KMS-11 (cell line): Measurements from ENCODE around the gene MPO.
A peak's percentile ranks its signal among the peaks of the same experiment; 100 is the strongest.

Experiments used
- H2AFZ ChIP-seq: fragments of 200-600 bp; sonication (generic); 2 replicates; pipeline ENCODE4 v1.6.1; 2016; ENCODE audit warnings: antibody characterized with exemption, mixed run types, low read depth
- H3K27ac ChIP-seq: fragments of 200-600 bp; sonication (generic); 2 replicates; pipeline ENCODE4 v1.6.1; 2016; ENCODE audit warnings: mild to moderate bottlenecking, mixed run types
- H3K27me3 ChIP-seq: fragments of 200-600 bp; sonication (generic); 2 replicates; pipeline ENCODE4 v1.6.1; 2017; ENCODE audit warnings: mild to moderate bottlenecking, low read depth, mixed run types, moderate library complexity; ENCODE audit not compliant: insufficient read depth
- H3K36me3 ChIP-seq: fragments of 200-600 bp; sonication (generic); 2 replicates; pipeline ENCODE4 v1.6.1; 2017; ENCODE audit warnings: mild to moderate bottlenecking, mixed run types; ENCODE audit not compliant: insufficient read depth
- H3K4me1 ChIP-seq: fragments of 200-600 bp; sonication (generic); 2 replicates; pipeline ENCODE4 v1.6.1; 2016; ENCODE audit warnings: mild to moderate bottlenecking, low read depth, mixed run types; ENCODE audit not compliant: poor library complexity, severe bottlenecking
- H3K4me2 ChIP-seq: fragments of 200-600 bp; sonication (generic); 2 replicates; pipeline ENCODE4 v1.7.0; 2016; ENCODE audit warnings: mild to moderate bottlenecking, mixed run types
- H3K4me3 ChIP-seq: fragments of 200-600 bp; sonication (generic); IDR thresholded peaks from 2 replicates; pipeline ENCODE4 v1.6.1; 2017; ENCODE audit warnings: low read depth, low read length, mixed read lengths; ENCODE audit not compliant: insufficient read depth
- H3K79me2 ChIP-seq: fragments of 200-600 bp; sonication (generic); 2 replicates; pipeline ENCODE4 v1.6.1; 2016; ENCODE audit warnings: low read depth, mixed run types; ENCODE audit not compliant: insufficient read depth
- H3K9ac ChIP-seq: fragments of 200-600 bp; sonication (generic); 2 replicates; pipeline ENCODE4 v1.6.1; 2016; ENCODE audit warnings: mild to moderate bottlenecking, mixed run types
- H4K20me1 ChIP-seq: fragments of 200-600 bp; sonication (generic); 2 replicates; pipeline ENCODE4 v1.6.1; 2016; ENCODE audit warnings: mild to moderate bottlenecking, mixed run types; ENCODE audit not compliant: insufficient read depth
- TF ChIP-seq, protein P1 (sequence below): fragments of 200-600 bp; sonication (generic); conservative IDR thresholded peaks from 2 replicates; pipeline ENCODE4 v1.6.1; 2017; ENCODE audit warnings: low read depth, mild to moderate bottlenecking, antibody characterized with exemption, low read length, moderate library complexity, mixed read lengths

The MPO gene

DNA sequence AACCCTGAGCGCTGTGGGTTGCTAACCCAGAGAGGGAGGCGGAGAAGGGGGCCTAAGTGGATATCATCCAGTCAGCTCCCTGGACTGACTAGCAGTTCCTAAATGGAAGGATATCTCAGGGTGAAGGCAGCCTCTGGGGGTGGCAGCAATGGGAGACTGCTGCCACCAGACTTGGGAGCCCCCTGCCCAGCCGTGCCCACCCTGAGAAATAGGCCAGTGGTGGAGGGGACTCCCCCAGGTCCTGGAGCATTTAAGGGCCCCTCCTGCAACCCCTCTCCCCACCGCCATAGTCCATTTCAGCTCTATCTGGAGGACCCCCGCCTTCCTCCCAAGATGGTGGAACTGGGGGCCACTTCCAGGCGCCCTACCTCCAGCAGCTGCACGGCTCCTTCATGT is 39.4 kb upstream of the MPO start:
- no peaks in the 10 kb centered on the region for H4K20me1 ChIP-seq
- no peaks in the 10 kb centered on the region for H3K79me2 ChIP-seq
- H2AFZ ChIP-seq: no peak overlapping the region
- TF ChIP-seq, protein P1, sequence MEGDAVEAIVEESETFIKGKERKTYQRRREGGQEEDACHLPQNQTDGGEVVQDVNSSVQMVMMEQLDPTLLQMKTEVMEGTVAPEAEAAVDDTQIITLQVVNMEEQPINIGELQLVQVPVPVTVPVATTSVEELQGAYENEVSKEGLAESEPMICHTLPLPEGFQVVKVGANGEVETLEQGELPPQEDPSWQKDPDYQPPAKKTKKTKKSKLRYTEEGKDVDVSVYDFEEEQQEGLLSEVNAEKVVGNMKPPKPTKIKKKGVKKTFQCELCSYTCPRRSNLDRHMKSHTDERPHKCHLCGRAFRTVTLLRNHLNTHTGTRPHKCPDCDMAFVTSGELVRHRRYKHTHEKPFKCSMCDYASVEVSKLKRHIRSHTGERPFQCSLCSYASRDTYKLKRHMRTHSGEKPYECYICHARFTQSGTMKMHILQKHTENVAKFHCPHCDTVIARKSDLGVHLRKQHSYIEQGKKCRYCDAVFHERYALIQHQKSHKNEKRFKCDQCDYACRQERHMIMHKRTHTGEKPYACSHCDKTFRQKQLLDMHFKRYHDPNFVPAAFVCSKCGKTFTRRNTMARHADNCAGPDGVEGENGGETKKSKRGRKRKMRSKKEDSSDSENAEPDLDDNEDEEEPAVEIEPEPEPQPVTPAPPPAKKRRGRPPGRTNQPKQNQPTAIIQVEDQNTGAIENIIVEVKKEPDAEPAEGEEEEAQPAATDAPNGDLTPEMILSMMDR: no peak
- H3K4me1 ChIP-seq: peaks cover 21% of the 10 kb centered on the region
- no peak overlapping the region for H3K4me2 ChIP-seq
- no peak overlapping the region for H3K9ac ChIP-seq
- no peak overlapping the region for H3K4me3 ChIP-seq
- no peak overlapping the region for H3K27ac ChIP-seq
- no peaks in the 10 kb centered on the region for H3K27me3 ChIP-seq
- no peaks in the 10 kb centered on the region for H3K36me3 ChIP-seq

- H3K4me2 ChIP-seq: no peak overlapping the region
- H2AFZ ChIP-seq: no peak overlapping the region
- TF ChIP-seq, protein P1: no peak
- H3K4me1 ChIP-seq: peaks cover 21% of the 10 kb centered on the region
- H3K9ac ChIP-seq: no peak overlapping the region
- no peaks in the 10 kb centered on the region for H4K20me1 ChIP-seq
- no peaks in the 10 kb centered on the region for H3K27me3 ChIP-seq
- H3K27ac ChIP-seq: no peak overlapping the region; the same call in 1 of the 2 replicates
- no peaks in the 10 kb centered on the region for H3K36me3 ChIP-seq
- no peaks in the 10 kb centered on the region for H3K79me2 ChIP-seq
- no peak overlapping the region for H3K4me3 ChIP-seq
These were observed 38.7 kb upstream of the MPO start for GRCh38 chr17:58319173-58320162.

DNA sequence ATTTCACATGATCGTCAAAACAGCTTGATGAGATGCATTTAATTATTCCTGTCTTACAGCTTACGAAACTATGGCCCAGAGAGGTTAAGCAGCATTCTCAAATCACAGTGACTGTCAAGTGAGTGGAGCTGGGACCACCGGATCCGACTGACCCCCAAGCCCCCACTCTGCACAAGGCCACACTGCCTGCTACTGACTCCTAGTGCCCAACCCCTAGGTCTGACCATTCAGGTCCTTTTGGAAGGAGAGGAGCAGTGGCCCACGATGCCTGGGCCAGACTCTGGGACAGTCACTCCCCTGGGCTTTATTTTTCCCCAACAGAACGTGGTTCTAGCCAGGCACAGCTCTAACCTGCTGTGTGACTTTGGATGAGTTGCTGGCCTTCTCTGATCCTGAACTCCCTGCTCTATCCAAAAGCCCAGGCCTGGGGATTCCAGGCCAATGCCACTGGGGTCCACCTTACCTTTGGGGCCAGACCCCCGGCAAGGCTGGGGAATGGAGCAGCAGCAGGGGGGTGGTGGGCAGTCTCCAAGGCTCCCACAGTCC is 38.0 kb upstream of the MPO start:
- no peak overlapping the region for H2AFZ ChIP-seq
- no peaks in the 10 kb centered on the region for H3K36me3 ChIP-seq
- H3K27ac ChIP-seq: peak overlapping the region; percentile 33; the same call in 1 of the 2 replicates
- TF ChIP-seq, protein P1: no peak
- H3K4me1 ChIP-seq: peaks cover 21% of the 10 kb centered on the region
- no peak overlapping the region for H3K9ac ChIP-seq
- H4K20me1 ChIP-seq: no peaks in the 10 kb centered on the region
- H3K4me3 ChIP-seq: no peak overlapping the region
- H3K79me2 ChIP-seq: no peaks in the 10 kb centered on the region
- H3K4me2 ChIP-seq: no peak overlapping the region
- no peaks in the 10 kb centered on the region for H3K27me3 ChIP-seq

DNA sequence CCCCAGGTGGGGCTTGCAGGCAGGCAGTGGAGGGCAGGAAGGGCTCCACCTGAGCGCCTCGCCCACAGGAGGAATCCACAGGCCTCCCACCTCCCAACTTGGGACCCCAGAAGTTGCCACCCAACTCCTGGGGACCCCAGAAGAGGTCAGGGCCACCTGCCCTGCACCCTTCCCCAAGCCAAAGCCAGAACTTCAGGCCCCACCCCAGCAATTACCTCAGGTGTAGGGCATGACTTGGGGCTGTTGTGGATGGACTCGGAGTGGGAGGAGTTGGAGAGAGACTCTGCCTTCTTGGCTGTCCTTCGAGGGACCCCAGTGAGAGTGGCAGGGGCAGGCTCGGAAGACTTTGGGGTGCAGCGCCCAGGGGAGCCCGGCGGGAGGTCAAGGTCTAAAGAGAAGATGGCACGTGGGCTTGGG is 37.3 kb upstream of the MPO start:
- H2AFZ ChIP-seq: 0 out of 2 replicates have a peak overlapping the region, but pooled peaks have one; percentile 4
- no peaks in the 10 kb centered on the region for H3K36me3 ChIP-seq
- peak overlapping the region; percentile 2; the same call in 1 of the 2 replicates for H3K4me2 ChIP-seq
- H3K4me3 ChIP-seq: no peak overlapping the region
- H3K27ac ChIP-seq: peak overlapping the region; percentile 33
- no peaks in the 10 kb centered on the region for H3K27me3 ChIP-seq
- H4K20me1 ChIP-seq: no peaks in the 10 kb centered on the region
- no peak overlapping the region; the same call in 1 of the 2 replicates for H3K9ac ChIP-seq
- H3K4me1 ChIP-seq: peaks cover 21% of the 10 kb centered on the region
- TF ChIP-seq, protein P1: no peak
- H3K79me2 ChIP-seq: no peaks in the 10 kb centered on the region
